Neural cell (in vitro differentiated cells): ENCODE results near the gene MLIP. TPM values are rescaled to one million over a fixed set of nuclear protein-coding genes. Genes with fewer than 3 reads are reported as not detected.

Source experiments
- H2AFZ ChIP-seq: fragments of 200-600, 300-800 bp; sonication (generic), shearing (Covaris generic); 2 replicates; pipeline ENCODE4 v1.6.0; 2014; ENCODE audit warnings: low read depth, mild to moderate bottlenecking, antibody characterized with exemption, low read length, moderate library complexity
- H3F3A ChIP-seq: fragments of 200-600 bp; shearing (Covaris generic); 2 replicates; pipeline ENCODE4 v1.6.1; 2016; ENCODE audit warnings: mild to moderate bottlenecking, moderate library complexity, mixed read lengths, antibody characterized with exemption, low read length; ENCODE audit not compliant: insufficient read depth, poor library complexity, severe bottlenecking
- H3K27ac ChIP-seq: fragments of 200-600, 300-800 bp; sonication (generic), shearing (Covaris generic); 2 replicates; pipeline ENCODE4 v1.5.1; 2014; ENCODE audit warnings: mild to moderate bottlenecking, low read length, moderate library complexity
- H3K27me3 ChIP-seq: fragments of 300-800, 200-600 bp; sonication (generic), shearing (Covaris generic); 2 replicates; pipeline ENCODE4 v1.6.0; 2014; ENCODE audit warnings: mild to moderate bottlenecking, low read depth, low read length, moderate library complexity; ENCODE audit not compliant: insufficient read depth
- H3K36me3 ChIP-seq: fragments of 300-800, 200-600 bp; sonication (generic), shearing (Covaris generic); 2 replicates; pipeline ENCODE4 v1.5.1; 2014; ENCODE audit warnings: mild to moderate bottlenecking, antibody characterized with exemption, low read length, moderate library complexity; ENCODE audit not compliant: insufficient read depth
- H3K4me2 ChIP-seq: fragments of 300-800, 200-600 bp; sonication (generic), shearing (Covaris generic); 2 replicates; pipeline ENCODE4 v1.6.0; 2014; ENCODE audit warnings: mild to moderate bottlenecking, low read length
- H3K4me3 ChIP-seq: fragments of 300-800, 200-600 bp; sonication (generic), shearing (Covaris generic); 2 replicates; pipeline ENCODE4 v1.5.1; 2014; ENCODE audit warnings: mild to moderate bottlenecking, low read length, moderate library complexity
- H3K79me2 ChIP-seq: fragments of 200-600 bp; shearing (Covaris generic); replicated peaks from 2 replicates; pipeline ENCODE4 v1.6.0; 2014; ENCODE audit warnings: mild to moderate bottlenecking, low read length, moderate library complexity; ENCODE audit not compliant: insufficient read depth
- H3K9ac ChIP-seq: fragments of 300-800, 200-600 bp; sonication (generic), shearing (Covaris generic); 2 replicates; pipeline ENCODE4 v1.6.1; 2016; ENCODE audit warnings: mild to moderate bottlenecking, low read length, mixed read lengths
- H3K9me2 ChIP-seq: fragments of 200-600 bp; shearing (Covaris generic); 2 replicates; pipeline ENCODE4 v1.6.1; 2016; ENCODE audit warnings: mild to moderate bottlenecking, low read length, mixed read lengths; ENCODE audit not compliant: insufficient read depth
- H3K9me3 ChIP-seq: fragments of 200-600, 300-800 bp; sonication (generic), shearing (Covaris generic); 2 replicates; pipeline ENCODE4 v1.6.1; 2016; ENCODE audit warnings: mild to moderate bottlenecking, mixed run types, low read length, moderate library complexity, mixed read lengths
- H4K20me1 ChIP-seq: fragments of 200-600 bp; shearing (Covaris generic); 2 replicates; pipeline ENCODE4 v1.6.1; 2016; ENCODE audit warnings: mild to moderate bottlenecking, mixed run types; ENCODE audit not compliant: insufficient read depth
- CTCF ChIP-seq: fragments of 450-650 bp; IDR thresholded peaks from 2 replicates; pipeline ENCODE4 v1.5.1; 2014; ENCODE audit warnings: antibody characterized with exemption, mild to moderate bottlenecking, moderate library complexity; ENCODE audit not compliant: poor library complexity, severe bottlenecking
- EP300 ChIP-seq: fragments of 450-650 bp; conservative IDR thresholded peaks from 2 replicates; pipeline ENCODE4 v1.6.1; 2014; ENCODE audit warnings: antibody characterized with exemption, mild to moderate bottlenecking, moderate library complexity; ENCODE audit not compliant: poor library complexity, severe bottlenecking
- EZH2 ChIP-seq: fragments of 200-600, 300-800 bp; shearing (Covaris generic), sonication (generic); IDR thresholded peaks from 2 replicates; pipeline ENCODE4 v1.6.1; 2014; ENCODE audit warnings: antibody characterized with exemption, low read length, borderline replicate concordance, mild to moderate bottlenecking; ENCODE audit not compliant: insufficient read depth, poor library complexity, severe bottlenecking
- MXI1 ChIP-seq: fragments of 450-650 bp; conservative IDR thresholded peaks from 2 replicates; pipeline ENCODE4 v1.6.1; 2014; ENCODE audit warnings: antibody characterized with exemption, mild to moderate bottlenecking; ENCODE audit not compliant: poor library complexity, severe bottlenecking
- POLR2AphosphoS5 ChIP-seq: IDR thresholded peaks from 2 replicates; pipeline ENCODE4 v1.6.1; 2012
- RAD21 ChIP-seq: fragments of 450-650 bp; conservative IDR thresholded peaks from 2 replicates; pipeline ENCODE4 v1.6.1; 2014; ENCODE audit warnings: antibody characterized with exemption, mild to moderate bottlenecking, moderate library complexity
- SMC3 ChIP-seq: fragments of 450-650 bp; conservative IDR thresholded peaks from 2 replicates; pipeline ENCODE4 v1.6.1; 2014; ENCODE audit warnings: antibody characterized with exemption, mild to moderate bottlenecking, moderate library complexity; ENCODE audit not compliant: poor library complexity
- TAF1 ChIP-seq: IDR thresholded peaks from 2 replicates; pipeline ENCODE4 v1.6.1; 2012; ENCODE audit warnings: low read depth
- polyA plus RNA-seq: library from polyadenylated mRNA; depleted of rRNA; stranded (reverse); fragments of >200 nt; gene quantifications from 2 replicates; pipeline ENCODE4 v1.2.3, GENCODE V29; 2014
- TF ChIP-seq, protein P1 (sequence below): IDR thresholded peaks from 2 replicates; pipeline ENCODE4 v1.6.1; 2012; ENCODE audit warnings: borderline replicate concordance

MLIP gene
- polyA plus RNA-seq, 1 donor from 2014 or later, result not detected

- no peak overlapping the region for H3K27ac ChIP-seq
- H3K79me2 ChIP-seq, result no peaks in the 10 kb centered on the region
- H3K27me3 ChIP-seq, result no peaks in the 10 kb centered on the region
- no peaks in the 10 kb centered on the region for H3K9me3 ChIP-seq
- H2AFZ ChIP-seq, result no peak overlapping the region
- TF ChIP-seq POLR2AphosphoS5 (no peak), EZH2 (no peak)
- no peaks in the 10 kb centered on the region for H3K36me3 ChIP-seq
- H3K4me3 ChIP-seq, result no peak overlapping the region
- no peak overlapping the region for H3K9ac ChIP-seq
- no peaks in the 10 kb centered on the region for H3F3A ChIP-seq
- no peaks in the 10 kb centered on the region for H3K9me2 ChIP-seq
- no peaks in the 10 kb centered on the region for H4K20me1 ChIP-seq
- H3K4me2 ChIP-seq, result no peak overlapping the region
These were observed 132.5 kb downstream of the MLIP start for GRCh38 chr6:54243699-54244098.

- H3K79me2 ChIP-seq, result no peaks in the 10 kb centered on the region
- no peaks in the 10 kb centered on the region for H3K9me3 ChIP-seq
- H3K9ac ChIP-seq, result no peak overlapping the region
- H3K4me2 ChIP-seq, result no peak overlapping the region
- H3K27ac ChIP-seq, result no peak overlapping the region
- TF ChIP-seq, protein P1, sequence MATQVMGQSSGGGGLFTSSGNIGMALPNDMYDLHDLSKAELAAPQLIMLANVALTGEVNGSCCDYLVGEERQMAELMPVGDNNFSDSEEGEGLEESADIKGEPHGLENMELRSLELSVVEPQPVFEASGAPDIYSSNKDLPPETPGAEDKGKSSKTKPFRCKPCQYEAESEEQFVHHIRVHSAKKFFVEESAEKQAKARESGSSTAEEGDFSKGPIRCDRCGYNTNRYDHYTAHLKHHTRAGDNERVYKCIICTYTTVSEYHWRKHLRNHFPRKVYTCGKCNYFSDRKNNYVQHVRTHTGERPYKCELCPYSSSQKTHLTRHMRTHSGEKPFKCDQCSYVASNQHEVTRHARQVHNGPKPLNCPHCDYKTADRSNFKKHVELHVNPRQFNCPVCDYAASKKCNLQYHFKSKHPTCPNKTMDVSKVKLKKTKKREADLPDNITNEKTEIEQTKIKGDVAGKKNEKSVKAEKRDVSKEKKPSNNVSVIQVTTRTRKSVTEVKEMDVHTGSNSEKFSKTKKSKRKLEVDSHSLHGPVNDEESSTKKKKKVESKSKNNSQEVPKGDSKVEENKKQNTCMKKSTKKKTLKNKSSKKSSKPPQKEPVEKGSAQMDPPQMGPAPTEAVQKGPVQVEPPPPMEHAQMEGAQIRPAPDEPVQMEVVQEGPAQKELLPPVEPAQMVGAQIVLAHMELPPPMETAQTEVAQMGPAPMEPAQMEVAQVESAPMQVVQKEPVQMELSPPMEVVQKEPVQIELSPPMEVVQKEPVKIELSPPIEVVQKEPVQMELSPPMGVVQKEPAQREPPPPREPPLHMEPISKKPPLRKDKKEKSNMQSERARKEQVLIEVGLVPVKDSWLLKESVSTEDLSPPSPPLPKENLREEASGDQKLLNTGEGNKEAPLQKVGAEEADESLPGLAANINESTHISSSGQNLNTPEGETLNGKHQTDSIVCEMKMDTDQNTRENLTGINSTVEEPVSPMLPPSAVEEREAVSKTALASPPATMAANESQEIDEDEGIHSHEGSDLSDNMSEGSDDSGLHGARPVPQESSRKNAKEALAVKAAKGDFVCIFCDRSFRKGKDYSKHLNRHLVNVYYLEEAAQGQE, result no peak
- TF ChIP-seq RAD21 (peak; percentile 60), SMC3 (peak; percentile 67), CTCF (peak; percentile 68), EZH2 (no peak), POLR2AphosphoS5 (no peak), TAF1 (no peak)
- no peaks in the 10 kb centered on the region for H4K20me1 ChIP-seq
- H3K9me2 ChIP-seq, result no peaks in the 10 kb centered on the region
- no peaks in the 10 kb centered on the region for H3F3A ChIP-seq
- H3K36me3 ChIP-seq, result no peaks in the 10 kb centered on the region
- no peak overlapping the region for H3K4me3 ChIP-seq
- H3K27me3 ChIP-seq, result no peaks in the 10 kb centered on the region
- H2AFZ ChIP-seq, result no peak overlapping the region
These were observed 133.2 kb downstream of the MLIP start for GRCh38 chr6:54244430-54244829.

DNA sequence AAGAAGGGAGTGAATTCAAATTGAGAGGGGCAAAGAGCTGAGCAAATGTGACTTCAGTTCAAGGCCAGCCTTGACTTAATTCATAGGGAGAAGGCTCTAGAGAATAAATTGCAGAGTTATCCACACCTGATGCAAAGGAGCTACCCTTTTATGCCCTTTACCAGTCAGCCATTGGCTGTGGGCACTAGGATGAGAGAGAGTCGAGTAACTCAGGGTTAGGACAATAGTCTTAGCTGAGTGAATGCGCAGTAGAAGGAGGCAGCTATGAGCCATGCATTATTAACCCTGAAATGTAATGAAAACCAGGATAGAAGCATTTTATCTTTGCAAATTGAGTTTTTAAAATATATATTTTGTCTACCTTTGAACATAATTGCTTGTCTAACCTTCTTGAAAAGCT is 134.0 kb downstream of the MLIP start:
- no peak overlapping the region for H3K4me3 ChIP-seq
- H3K9ac ChIP-seq, result no peak overlapping the region
- H3K27ac ChIP-seq, result no peak overlapping the region
- no peaks in the 10 kb centered on the region for H4K20me1 ChIP-seq
- no peak overlapping the region for H2AFZ ChIP-seq
- H3F3A ChIP-seq, result no peaks in the 10 kb centered on the region
- H3K27me3 ChIP-seq, result no peaks in the 10 kb centered on the region
- H3K9me2 ChIP-seq, result no peaks in the 10 kb centered on the region
- H3K36me3 ChIP-seq, result no peaks in the 10 kb centered on the region
- no peaks in the 10 kb centered on the region for H3K79me2 ChIP-seq
- no peaks in the 10 kb centered on the region for H3K9me3 ChIP-seq
- no peak overlapping the region for H3K4me2 ChIP-seq
- TF ChIP-seq SMC3 (no peak), POLR2AphosphoS5 (no peak), RAD21 (no peak), EZH2 (no peak), MXI1 (no peak), TAF1 (no peak), CTCF (no peak), EP300 (no peak)
- TF ChIP-seq, protein P1, result no peak
